Spleen (tissue), 7 donors: Measurements from ENCODE around the gene DCST2.

Experiments
- CTCF ChIP-seq, 11 experiments: fragments of 200-600 bp in 7 of 11; fragments of 450-650 bp in 4 of 11; sonication (generic) in 4 of 11; IDR thresholded peaks in 8 of 11; conservative IDR thresholded peaks in 3 of 11; 1 replicate in 7 of 11; 2 replicates in 4 of 11; pipeline versions ENCODE4 v1.4.0 to v1.8.0; 2016 to 2021; ENCODE audit warnings: antibody characterized with exemption in 11 of 11, inconsistent platforms in 4 of 11, mild to moderate bottlenecking in 1 of 11
- POLR2A ChIP-seq, 3 donors: fragments of 450-650 bp; IDR thresholded peaks; one replicate each; pipeline ENCODE4 v1.5.1; 2017; ENCODE audit warnings: antibody characterized with exemption in 3 of 3, mild to moderate bottlenecking in 1 of 3
- POLR2AphosphoS5 ChIP-seq, 3 donors: sonication (generic); formaldehyde crosslinking; IDR thresholded peaks; one replicate each; pipeline ENCODE4 v1.5.1; 2017; ENCODE audit warnings: antibody characterized with exemption in 3 of 3
- donor health status: DM: no; HTN: no; CAD: no; lungs with moderate emphysema.
- donor health status: DM: no; HTN: no; CAD: no.
- donor health status: DM: no; HTN: no; CAD: no.

- TF ChIP-seq CTCF (IDR thresholded peaks at IDR 0.05 in 8 of 11, conservative IDR thresholded peaks at IDR 0.05 in 3 of 11) (peak; percentile 87 to 99 (median 95)), POLR2AphosphoS5 (IDR thresholded peaks at IDR 0.05) (peak; percentile 71 to 84 (median 72)), POLR2A (IDR thresholded peaks at IDR 0.05) (peak in 1 of 3 donors; percentile 33)
Measured at GRCh38 chr1:155050560-155051341, 17.2 kb upstream of the DCST2 start, which contains the start of gene ADAM15.
